SIG-M5 treated with dmso at 0.1 percent for 504 hours (cell line): ENCODE results near the gene MRPL20.

ENCODE experiments used
- DNase-seq: peaks from one replicate; lab custom pipeline; 2025; ENCODE audit not compliant: unreplicated experiment; lab: John Stamatoyannopoulos, UW

MRPL20 gene

DNA sequence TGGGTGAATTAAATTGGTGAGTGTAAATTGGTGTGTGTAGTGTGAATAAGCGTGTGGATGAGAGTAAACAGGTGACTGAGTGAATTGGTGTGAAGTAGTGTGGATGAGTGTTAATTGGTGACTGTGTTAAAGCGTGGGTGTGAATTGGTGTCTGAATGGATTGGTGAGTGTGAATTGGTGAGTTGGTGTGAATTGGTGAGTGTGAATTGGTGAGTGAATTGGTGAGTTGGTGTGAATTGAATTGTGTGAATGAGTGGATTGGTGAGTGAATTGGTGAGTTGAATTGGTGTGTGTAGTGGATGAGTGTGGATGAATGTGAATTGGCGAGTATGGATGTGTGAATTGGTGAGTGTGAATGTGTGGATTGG lies 40.4 kb downstream of the MRPL20 start:
- DNase-seq = no peak

DNA sequence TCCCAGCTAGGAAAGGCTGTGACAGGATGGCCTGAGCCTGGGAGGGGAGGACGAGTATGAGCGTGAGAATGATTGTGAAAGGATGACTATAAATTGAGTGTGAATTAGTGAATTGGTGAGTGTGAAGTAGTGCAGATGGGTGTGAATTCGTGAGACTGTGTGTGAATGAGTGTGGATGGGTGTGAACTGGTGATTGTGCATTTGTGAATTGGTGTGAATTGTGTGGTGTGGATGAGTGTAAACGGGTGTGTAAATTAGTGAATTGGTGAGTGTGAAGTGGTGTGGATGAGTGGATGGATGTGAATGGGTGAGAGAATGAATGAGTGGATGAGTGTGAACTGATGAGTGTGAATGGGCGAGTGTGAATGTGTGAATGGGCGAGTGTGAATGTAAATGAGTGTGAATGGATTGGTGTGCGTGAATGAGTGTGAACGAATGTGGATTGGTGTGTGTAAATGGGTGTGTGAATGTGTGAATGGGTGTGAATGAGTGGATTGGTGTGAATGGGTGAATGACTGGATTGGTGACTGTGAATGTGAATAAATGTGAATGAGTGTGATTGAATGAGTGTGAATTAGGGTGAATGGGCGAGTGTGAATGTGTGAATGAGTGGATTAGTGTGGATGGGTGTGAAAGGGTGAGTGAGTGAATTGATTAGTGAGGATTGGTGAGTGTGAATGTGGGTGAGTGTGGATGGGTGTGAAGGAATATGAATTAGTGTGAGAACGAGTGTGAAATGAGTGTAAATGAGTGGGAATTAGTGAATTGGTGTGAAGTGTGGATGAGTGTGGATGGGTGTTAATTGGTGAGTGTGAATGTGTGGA lies 41.0 kb downstream of the MRPL20 start:
- no peak for DNase-seq

DNA sequence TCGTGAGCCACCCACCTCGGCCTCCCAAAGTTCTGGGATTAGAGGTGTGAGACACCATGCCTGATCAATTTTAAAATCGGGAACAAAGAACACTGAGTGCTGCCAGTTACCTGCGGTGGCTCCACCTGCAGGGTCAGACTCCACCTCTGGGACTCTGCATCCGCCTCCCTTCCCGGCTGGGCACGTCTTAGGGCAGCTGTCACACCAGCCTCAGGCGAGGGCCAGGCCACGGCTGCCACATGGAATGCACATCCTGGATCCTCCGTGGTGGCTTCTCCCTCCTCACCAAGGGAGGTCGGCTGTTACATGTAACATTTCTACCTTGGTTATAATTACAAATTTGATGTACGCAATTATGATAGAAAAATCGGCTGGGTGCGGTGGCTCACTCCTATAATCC lies 42.8 kb downstream of the MRPL20 start:
- no peak for DNase-seq

DNA sequence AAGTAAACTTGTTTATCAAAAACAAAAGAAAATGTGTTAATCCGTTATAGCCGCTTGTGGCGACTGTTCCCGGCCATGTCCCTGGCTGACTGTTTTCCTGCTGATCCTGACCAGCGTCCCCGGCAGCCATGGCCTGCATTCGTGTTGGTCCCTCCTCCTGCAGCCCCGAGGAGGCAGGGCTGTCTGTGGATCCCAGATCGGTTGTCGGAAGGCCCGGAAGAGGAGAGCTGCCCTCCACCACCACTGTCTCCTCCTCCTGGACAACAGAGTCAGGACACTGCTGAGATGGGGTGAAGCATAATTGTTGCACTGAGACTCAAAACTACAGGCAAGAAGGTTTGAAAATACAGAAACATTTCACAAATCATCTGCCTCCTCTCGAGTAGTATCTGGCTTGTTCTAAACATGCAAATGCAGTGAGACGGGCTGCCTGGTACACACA lies 45.1 kb downstream of the MRPL20 start:
- DNase-seq = no peak

DNA sequence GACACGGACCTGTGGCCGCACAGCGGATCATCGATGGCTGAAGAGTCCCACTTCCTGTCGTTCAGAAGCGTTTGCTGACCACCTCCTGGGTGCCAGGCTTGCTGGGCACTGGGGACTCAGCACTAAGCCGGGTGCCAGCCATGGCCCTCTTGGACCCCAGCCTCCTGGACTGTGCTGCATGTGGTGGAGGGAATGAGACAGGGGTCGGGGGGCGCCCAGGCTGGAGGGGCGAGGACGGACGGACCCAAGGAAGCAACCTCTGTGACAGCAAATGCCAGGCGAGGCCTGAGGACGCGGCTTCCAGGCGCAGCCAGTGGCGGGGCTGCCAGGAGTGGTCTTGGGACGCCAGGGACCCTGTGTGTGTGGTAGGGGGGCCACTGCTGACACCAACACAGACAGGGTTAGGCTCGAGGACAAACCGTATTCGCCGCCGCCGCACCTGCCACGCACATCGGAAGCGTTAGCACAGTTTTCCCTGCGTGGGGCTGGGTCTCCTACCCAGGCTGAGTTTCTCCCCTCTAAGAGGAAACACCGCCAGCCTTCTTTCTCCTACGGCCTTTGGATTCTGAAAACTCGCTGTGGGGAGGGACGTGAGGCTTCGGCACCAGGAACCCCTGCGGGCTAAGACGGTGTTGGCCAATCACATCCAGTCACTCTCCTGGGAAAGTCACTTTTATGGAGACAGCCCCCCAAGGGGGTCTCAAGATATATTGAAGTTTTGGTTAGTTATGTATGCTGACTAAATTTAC lies 45.7 kb downstream of the MRPL20 start:
- no peak for DNase-seq

DNA sequence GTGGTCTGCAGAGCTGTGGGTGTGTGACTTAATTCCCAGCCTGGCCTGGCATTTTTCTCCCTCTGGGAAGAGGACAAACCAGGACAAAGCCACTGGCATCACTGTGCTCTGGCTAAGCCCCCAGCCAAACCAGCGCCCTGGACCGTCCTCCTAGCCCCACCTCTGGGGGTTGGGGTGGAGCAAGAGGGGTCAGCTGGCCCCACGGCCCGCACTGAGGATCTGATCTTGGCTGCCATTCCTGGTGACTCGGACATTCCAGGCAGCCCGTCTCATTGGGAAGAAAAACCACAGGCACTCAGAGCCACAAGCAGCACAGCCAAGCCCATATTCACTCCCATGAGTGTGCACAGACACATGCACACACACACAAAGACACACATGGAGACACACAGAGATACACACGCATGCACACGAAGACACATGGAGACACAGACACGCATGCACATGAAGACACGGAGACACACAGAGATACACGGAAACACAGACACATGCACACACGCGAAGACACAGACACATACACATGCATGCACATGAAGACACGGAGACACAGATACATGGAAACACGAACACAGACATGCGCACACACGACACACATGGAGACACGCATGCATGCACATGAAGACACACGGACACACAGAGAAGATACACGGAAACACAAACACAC lies 46.5 kb downstream of the MRPL20 start:
- DNase-seq = no peak

DNA sequence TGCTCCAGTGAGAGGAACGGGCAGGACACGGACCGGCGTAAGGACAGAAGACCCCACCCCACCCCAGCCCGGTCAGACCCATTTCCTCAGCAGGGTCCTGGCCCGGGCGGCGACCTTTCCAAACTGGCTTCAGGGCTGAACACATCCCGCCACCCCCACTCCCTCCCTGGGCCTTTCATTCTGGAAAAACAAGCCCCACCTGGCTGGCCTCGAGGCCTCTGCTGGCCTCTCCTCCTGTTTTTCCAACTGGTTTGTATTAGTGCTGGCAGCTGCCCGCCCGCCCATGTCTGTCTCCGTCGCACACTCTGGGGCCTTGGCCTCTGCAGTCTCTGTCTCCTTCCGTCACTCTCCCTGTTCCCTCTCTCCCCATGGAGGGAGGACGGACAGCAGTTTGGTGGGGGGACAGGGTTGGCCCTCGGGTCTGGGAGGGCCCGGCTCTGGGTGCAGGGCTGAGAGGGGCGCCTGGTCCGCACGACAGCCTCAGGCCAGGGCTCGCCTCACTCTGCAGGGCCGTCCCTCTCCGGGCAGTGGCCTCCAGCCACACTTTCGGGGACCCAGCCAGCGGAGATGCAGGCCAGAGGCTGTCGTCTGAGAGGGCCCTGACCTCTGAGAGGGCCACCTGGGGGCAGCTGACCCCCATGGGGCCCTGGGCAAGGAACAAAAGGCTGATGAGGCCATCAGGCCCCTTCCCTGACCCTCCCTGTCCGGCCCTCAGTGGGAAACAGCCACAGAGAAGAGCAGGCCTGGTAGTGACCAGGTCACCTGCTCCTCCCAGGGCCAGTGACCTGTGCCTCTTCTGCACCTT lies 47.2 kb downstream of the MRPL20 start:
- no peak for DNase-seq

DNA sequence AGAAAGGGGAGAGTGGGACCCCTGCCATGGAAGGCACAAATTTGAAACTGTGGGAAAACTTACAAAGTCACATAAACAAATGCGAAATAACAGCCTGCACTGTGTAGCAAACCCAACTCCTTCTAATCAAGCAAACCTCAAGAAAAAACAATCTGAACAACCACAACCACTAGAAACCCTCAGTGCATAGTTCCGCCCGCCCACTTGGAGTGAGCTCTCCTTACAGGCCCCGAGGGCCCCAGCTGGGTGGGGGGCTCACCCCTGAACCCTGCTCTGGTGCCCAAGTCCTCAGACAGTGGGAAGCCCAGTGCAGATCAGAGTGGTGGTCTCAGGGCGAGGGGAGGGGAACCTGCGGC lies 47.8 kb downstream of the MRPL20 start:
- DNase-seq = no peak

DNA sequence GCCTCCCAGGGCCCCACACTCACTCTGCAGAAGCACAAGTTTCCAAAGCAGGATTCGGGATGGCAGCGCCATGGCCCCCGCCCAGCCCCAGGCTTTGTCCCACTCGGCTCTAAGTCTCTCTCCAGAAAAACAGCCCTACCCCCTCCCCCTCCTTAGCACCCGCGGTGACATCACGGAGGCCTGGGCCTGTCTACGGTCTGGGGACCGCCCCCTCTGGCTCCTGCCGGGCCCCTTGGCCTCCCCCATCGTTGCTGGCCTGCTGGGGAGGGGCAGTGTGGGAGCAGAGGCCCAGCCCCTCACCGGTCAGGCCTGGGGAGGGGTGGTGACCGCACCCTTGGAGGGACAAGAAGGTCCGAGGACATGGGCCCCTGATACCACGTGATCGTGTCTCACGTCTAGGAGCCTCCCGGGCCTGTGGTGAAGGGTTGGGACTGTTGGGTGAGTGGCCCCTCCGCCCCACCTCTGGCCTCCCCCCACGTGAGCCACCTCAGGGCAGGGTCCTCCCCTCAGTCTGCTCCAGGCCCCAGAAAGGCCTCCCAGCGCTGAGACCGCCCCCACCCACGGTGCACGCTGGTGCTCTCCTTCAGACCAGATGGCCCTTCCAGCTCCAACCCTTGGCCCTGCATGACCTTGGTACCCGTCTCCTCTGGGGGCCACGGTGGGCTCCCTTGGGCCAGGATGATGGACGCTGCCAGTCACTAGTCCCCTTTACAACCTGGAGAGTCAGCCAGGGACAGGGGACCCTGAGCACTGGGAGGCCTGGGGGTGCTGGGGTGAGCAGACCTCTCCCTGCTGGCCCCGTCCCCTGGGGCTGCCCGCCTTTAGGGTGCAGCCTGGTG lies 48.4 kb downstream of the MRPL20 start, which contains the start of gene MXRA8:
TSS of gene MXRA8 (minus strand) at position 123 of the 839 bp plus-strand sequence. CDS start at position 72, 51 bp downstream.
- no peak for DNase-seq

DNA sequence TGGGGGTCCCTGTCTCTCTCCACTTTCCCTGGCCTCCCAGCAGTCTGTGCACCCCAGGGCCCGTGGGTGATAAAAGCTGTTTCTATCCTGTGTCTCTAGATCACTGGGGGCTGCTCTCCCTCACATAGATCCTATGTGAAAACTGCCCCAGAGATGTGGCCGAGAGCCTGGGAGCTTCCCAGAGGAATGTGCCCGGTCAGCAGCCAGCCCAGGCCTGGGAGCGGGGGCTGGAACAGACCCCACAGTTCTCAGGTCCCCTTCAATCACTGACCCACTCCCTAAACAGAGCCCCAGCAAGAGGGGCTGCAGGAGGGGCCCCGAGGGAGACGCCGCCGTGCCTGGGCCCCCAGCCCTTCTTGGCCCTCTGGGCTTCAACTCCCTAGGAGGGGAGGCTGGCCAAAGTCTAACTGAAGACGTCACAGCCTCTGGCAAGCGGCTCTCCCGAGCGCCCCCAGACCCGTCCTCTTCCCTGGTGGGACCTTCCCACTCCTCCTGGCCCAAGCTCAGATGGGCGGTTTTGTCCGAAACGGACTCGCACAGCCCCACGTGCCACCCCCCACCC lies 49.1 kb downstream of the MRPL20 start:
- DNase-seq = no peak

DNA sequence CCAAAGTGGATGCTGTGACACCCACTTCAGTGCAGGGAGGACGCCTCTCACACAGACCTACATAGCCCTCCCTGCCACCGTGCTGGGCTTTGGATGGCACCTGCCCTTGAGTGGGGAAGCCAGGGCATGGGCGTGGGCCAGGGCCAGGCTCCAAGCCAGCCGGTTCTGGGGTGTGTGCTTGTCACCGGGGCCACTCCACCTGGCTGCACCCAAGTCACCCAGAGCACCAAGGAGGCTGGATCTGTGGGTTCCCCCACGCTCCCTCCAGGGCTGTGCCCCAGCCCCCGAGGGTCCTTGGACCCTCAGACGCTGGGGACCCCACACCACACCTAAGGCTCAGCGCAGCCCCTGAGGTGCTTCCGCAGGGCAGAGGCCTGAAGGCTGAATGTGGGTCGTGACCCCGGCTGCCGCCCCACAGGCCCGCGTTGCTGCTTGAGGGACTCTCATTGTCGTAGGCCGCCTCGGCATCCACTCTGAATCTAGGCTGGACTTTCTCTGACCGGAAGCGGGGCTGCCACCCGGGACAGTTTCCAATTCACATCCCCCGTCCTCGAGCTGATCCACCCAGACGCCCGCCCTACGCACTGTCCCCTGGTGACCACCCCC lies 50.2 kb downstream of the MRPL20 start:
- DNase-seq = no peak

DNA sequence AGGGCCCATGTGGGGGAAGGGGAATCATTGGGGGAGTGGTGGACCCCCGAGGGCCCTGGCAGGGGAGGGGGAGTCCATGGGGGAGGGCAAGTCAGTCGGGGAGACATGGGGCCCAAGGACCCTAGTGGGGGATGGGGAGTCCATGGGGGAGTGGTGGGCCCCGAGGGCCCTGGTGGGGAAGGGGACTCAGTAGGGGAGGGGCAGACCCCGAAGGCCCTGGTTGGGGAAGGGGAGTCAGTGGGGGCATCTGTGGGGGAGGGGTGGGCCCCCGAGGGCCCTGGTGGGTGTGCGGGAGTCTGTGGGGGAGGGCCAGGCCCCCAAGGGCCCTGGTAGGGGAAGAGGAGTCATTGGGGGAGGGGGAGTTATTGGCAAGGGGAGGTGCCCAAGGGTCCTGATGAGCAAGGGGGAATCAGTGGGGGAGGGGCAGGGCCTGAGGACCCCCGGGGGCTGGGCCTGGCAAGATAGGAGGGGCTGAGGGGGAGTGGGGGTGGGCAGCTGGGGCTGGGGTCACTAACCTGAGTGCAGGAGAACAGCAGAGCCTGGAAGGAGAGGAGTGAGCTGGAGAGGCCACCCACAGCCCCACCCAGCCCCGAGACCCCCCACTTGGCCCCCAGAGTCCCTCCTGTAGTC lies 50.8 kb downstream of the MRPL20 start:
- no peak for DNase-seq

DNA sequence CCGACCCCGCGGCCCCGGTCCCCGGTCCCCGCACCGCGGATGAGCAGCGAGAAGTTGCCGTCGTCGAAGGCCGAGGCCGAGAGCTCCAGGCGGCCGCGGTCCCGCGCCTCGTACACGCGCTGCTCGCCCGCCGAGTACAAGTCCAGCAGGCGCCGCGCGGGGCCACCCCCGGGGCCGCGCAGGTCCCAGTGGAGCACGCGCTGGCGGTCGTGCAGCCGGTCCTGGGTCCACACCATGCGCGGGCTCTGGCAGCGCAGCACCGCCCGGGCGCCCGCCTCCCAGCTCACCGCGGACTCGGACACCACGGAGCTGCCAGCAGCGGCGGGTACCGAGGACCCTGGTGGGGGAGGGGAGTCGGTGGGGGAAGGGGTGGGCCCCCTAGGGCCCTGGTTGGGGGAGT lies 51.7 kb downstream of the MRPL20 start:
- DNase-seq = no peak

DNA sequence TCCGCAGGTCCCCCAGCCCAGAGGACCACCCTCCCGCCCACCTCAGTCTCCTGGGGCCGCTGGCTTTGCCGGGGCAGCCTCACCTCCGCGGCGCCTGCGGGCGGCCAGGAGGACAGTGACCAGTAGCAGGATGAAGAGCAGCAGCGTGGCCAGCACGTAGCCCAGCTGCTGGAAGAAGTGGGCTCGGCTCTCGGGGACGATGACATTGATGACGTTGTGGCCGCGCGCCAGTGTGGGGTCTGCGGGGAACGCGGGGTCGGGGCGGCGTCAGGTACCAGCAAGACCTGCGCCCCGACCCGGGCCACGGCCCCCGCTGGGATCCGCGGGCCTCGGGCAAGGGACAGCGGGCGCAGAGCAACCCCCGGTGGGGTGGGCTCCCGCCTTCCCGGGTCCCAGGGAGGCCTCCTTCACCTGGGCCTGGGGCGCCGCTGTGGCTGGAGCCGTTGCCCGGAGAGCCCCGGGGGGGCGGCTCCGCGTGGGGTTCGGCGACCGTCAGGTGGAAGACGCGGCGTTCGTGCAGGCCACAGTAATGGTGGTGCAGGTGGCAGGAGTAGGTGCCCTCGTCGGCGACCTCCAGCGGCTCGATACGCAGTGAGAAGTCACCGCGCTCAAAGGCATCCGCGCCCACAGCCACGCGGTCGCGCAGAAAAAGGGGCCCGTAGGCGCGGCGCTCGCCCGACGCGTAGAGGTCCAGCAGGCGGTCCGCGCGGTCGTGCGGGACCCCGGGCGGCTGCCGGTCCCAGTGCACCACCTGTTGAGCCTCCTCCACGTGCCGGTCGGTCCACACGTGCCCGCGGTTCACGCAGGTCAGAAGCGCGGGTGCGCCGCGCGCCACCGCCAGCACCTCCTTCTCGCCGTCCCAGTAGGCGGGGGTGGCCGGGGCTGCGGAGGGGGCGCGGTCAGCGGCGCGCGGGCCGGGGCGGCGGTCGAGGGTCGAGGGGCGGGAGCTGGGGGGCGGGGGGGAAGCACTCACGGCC lies 52.5 kb downstream of the MRPL20 start:
- no peak for DNase-seq

DNA sequence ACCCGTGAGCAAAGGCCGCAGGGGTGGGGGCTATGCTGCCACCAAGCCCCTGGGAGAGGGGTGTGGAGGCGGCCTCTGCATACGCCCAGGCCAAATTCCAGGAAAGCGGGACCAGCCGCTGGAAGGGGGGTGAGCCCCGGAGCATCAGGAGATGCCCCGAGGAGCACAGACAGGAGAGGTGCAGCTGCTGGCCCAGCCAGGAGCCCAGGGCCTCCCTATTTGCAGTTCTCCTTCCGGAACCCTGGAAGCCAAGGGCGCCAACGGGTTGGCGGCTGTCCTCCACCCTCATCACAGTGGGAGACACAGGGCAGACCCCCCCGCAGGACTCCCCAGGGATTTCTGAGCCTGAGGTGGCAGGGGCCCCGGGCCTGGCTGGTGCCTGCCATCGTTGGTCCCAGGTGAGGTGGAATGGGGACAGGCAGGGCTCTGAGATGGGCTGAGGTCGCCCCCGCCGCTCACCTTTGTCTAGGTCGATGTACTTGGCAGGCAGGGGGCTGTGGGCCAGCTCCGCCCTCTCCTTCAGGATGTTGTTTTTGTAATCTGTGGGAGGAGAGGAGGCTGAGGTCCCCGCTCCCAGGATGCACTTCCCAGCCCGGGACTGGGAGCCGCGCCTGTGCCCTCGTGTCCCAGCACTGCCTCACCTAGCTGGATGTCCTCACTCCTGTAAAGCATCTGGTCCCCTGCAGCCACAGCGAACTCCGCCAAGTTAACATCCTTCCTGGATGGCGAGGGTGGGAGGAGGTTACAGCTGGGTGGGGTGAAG lies 53.5 kb downstream of the MRPL20 start:
- DNase-seq = no peak

DNA sequence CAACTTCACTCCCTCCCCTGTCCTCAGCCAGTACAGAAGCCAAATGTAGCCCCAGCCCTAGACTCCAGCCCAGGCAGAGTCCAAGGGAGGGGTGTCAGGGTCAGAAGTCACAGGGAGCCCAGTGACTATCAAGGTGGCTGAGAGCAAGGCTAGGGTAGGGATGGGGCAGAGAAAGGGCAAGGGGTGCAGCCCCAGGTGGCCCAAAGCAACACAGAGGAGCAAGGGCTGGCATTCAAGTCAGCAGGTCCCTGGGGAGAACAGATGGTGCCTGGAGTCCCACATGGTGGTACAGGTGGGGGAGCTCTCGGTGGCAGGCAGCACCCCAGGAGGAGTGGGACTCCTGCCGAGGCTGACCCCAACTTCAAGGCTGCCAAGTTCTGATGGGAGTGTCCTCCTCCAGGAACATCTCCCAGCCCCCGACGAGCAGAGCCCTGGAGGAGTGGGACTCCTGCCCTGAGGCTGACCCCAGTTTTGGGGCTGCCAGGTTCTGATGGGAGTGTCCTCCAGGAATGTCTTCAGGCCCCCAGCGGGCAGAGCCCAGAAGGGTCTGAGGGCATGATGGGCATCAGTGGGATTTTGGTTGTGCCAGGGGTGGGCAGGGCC lies 54.2 kb downstream of the MRPL20 start:
- no peak for DNase-seq
